CD4-positive, alpha-beta T cell (primary cell): ENCODE measurements around the gene ZNF366. TPM values are rescaled to one million over a fixed set of nuclear protein-coding genes. Genes with fewer than 3 reads are reported as not detected.

Experiments
- ATAC-seq: fragments of 200-7000 bp; cut with Tn5 transposase; one replicate; pipeline ENCODE4 v1.10.0; 2022; ENCODE audit warnings: mild to moderate bottlenecking; ENCODE audit not compliant: poor library complexity
- CTCF ChIA-PET: fragments of 350-600 bp; sonication (Branson Sonifier 250); formaldehyde crosslinking; loops from one replicate; lab custom pipeline; 2021; ENCODE audit warnings: antibody characterized with exemption, inconsistent platforms; lab: Charles Lee
- POLR2A ChIA-PET: fragments of 350-600 bp; sonication (Branson Sonifier 250); formaldehyde crosslinking; loops from one replicate; lab custom pipeline; 2021; ENCODE audit warnings: antibody characterized with exemption, inconsistent platforms; lab: Charles Lee
- DNase-seq, 14 experiments: peaks; one replicate each; pipeline ENCODE4 v3.0.0-alpha.2; 2013 to 2020; ENCODE audit warnings: mixed read lengths in 2 of 14
- H3K27ac ChIP-seq, 2 donors: one replicate each; pipeline versions ENCODE4 v1.5.1 to v1.7.0; 2013; ENCODE audit warnings: low read length in 2 of 2, low read depth in 1 of 2, mild to moderate bottlenecking in 1 of 2
- H3K27me3 ChIP-seq, 2 experiments: 1 replicate in 1 of 2; 2 replicates in 1 of 2; pipeline versions ENCODE4 v1.6.1 to v1.7.0; 2013; ENCODE audit warnings: low read length in 2 of 2, control low read depth in 1 of 2, mild to moderate bottlenecking in 1 of 2, moderate library complexity in 1 of 2; ENCODE audit not compliant: insufficient read depth in 2 of 2, control insufficient read depth in 1 of 2
- H3K36me3 ChIP-seq: one replicate; pipeline ENCODE4 v1.6.1; 2013; ENCODE audit warnings: low read length, control low read depth; ENCODE audit not compliant: insufficient read depth
- H3K4me1 ChIP-seq: one replicate; pipeline ENCODE4 v1.6.1; 2013; ENCODE audit warnings: low read length, control low read depth; ENCODE audit not compliant: insufficient read depth
- H3K4me3 ChIP-seq: one replicate; pipeline ENCODE4 v1.5.1; 2013; ENCODE audit warnings: mild to moderate bottlenecking, low read length, moderate library complexity
- H3K9me3 ChIP-seq, 2 experiments: 1 replicate in 1 of 2; 2 replicates in 1 of 2; pipeline versions ENCODE4 v1.6.1 to v1.7.0; 2013; ENCODE audit warnings: low read length in 2 of 2, mild to moderate bottlenecking in 2 of 2, control low read depth in 1 of 2, moderate library complexity in 1 of 2; ENCODE audit not compliant: control insufficient read depth in 1 of 2, insufficient read depth in 1 of 2
- H3K27ac Mint-ChIP-seq: one replicate; pipeline ENCODE4 v1.8.0; 2020; ENCODE audit warnings: mixed read lengths
- H3K27me3 Mint-ChIP-seq: one replicate; pipeline ENCODE4 v1.8.0; 2021; ENCODE audit warnings: mixed read lengths
- H3K36me3 Mint-ChIP-seq: one replicate; pipeline ENCODE4 v1.8.0; 2021; ENCODE audit warnings: low read depth, mixed read lengths
- H3K4me1 Mint-ChIP-seq: one replicate; pipeline ENCODE4 v1.8.0; 2021; ENCODE audit warnings: low read depth, mixed read lengths
- H3K4me3 Mint-ChIP-seq: one replicate; pipeline ENCODE4 v1.8.0; 2020; ENCODE audit warnings: mild to moderate bottlenecking, mixed read lengths
- H3K9me3 Mint-ChIP-seq: one replicate; pipeline ENCODE4 v1.8.0; 2020; ENCODE audit warnings: mixed read lengths
- CTCF ChIP-seq: fragments of 200-600 bp; IDR thresholded peaks from one replicate; pipeline ENCODE4 v1.8.0; 2022; ENCODE audit warnings: antibody characterized with exemption, mild to moderate bottlenecking
- intact Hi-C, 2 experiments: fragments of 100-400 bp; cut with DNase I in 1 of 2; cut with micrococcal nuclease in 1 of 2; formaldehyde crosslinking; loops; one replicate each; pipeline versions ENCODE4 v1.15.1 to v1.9.0; 2023 to 2025; cut with DNase I, micrococcal nuclease
- total RNA-seq, 174 experiments: library from RNA in 2 of 174; stranded (reverse) in 2 of 174; gene quantifications; one replicate each; pipeline ENCODE4 v1.2.3 and lab custom pipeline; 2021 to 2026

The ZNF366 gene
- total RNA-seq, 2 experiments from 2014 or later = 0.06 to 0.14 TPM

- H3K4me1 Mint-ChIP-seq = no peaks in the 10 kb centered on the region
- no peaks in the 10 kb centered on the region for H3K9me3 Mint-ChIP-seq
- peaks cover 18% of the 10 kb centered on the region for H3K27me3 Mint-ChIP-seq
- H3K4me3 ChIP-seq = no peak overlapping the region
- no peaks in the 10 kb centered on the region for H3K9me3 ChIP-seq
- ATAC-seq = no peak
- H3K27ac ChIP-seq = no peak overlapping the region
- no peak overlapping the region for H3K27ac Mint-ChIP-seq
- H3K36me3 Mint-ChIP-seq = no peaks in the 10 kb centered on the region
- H3K27me3 ChIP-seq = peaks cover 0 to 13% of the 10 kb centered on the region in 2 experiments
- no peaks in the 10 kb centered on the region for H3K4me1 ChIP-seq
- intact Hi-C loops = no loop called here
- no peak overlapping the region for H3K4me3 Mint-ChIP-seq
- ChIA-PET POLR2A (no interaction called here), CTCF (no interaction called here)
- no peaks in the 10 kb centered on the region for H3K36me3 ChIP-seq
- no peak for TF ChIP-seq CTCF
- DNase-seq = no peak
Measured at GRCh38 chr5:72467461-72467860, 39.7 kb downstream of the ZNF366 start.

- Histone ChIP-seq H3K4me1 (no peaks in the 10 kb centered on the region), H3K9me3 (peaks cover 0 to 3% of the 10 kb centered on the region in 2 experiments), H3K36me3 (no peaks in the 10 kb centered on the region), H3K27me3 (peaks cover 0 to 13% of the 10 kb centered on the region in 2 experiments), H3K4me3 (no peak overlapping the region), H3K27ac (no peak overlapping the region)
- intact Hi-C loops = no loop called here
- TF ChIP-seq CTCF = no peak
- Mint-ChIP-seq H3K9me3 (no peaks in the 10 kb centered on the region), H3K36me3 (no peaks in the 10 kb centered on the region), H3K27me3 (peaks cover 13% of the 10 kb centered on the region), H3K4me1 (no peaks in the 10 kb centered on the region), H3K27ac (no peak overlapping the region), H3K4me3 (no peak overlapping the region)
- ChIA-PET POLR2A (no interaction called here), CTCF (no interaction called here)
- peak in 1 of 14 experiments; percentile 15 for DNase-seq
- no peak for ATAC-seq
Measured at GRCh38 chr5:72465601-72466563, 41.3 kb downstream of the ZNF366 start.

- H3K4me3 Mint-ChIP-seq = no peak overlapping the region
- Histone ChIP-seq H3K27me3 (peaks cover 0 to 4% of the 10 kb centered on the region in 2 experiments), H3K4me3 (no peak overlapping the region), H3K27ac (no peak overlapping the region), H3K4me1 (no peaks in the 10 kb centered on the region), H3K36me3 (no peaks in the 10 kb centered on the region), H3K9me3 (peaks cover 0 to 12% of the 10 kb centered on the region in 2 experiments)
- CTCF ChIA-PET = no interaction called here
- no peak for ATAC-seq
- H3K27ac Mint-ChIP-seq = no peak overlapping the region
- intact Hi-C loops = no loop called here
- TF ChIP-seq CTCF = no peak
- no peaks in the 10 kb centered on the region for H3K36me3 Mint-ChIP-seq
- no peaks in the 10 kb centered on the region for H3K4me1 Mint-ChIP-seq
- POLR2A ChIA-PET = no interaction called here
- no peaks in the 10 kb centered on the region for H3K9me3 Mint-ChIP-seq
- no peak for DNase-seq
- peaks cover 9% of the 10 kb centered on the region for H3K27me3 Mint-ChIP-seq
Measured at GRCh38 chr5:72465066-72465465, 42.1 kb downstream of the ZNF366 start.
